PC-9 (cell line): ENCODE results near the gene STARD4. TPM values are rescaled to one million over a fixed set of nuclear protein-coding genes. Genes with fewer than 3 reads are reported as not detected.

Source experiments
- BruUV-seq: library from RNA; stranded (reverse); fragments of 400-500 nt; replicated peaks from 2 replicates; lab custom pipeline; 2021; lab: Mats Ljungman, UMichigan
- CTCF ChIA-PET: fragments of 300-600 bp; sonication (Branson Sonifier 250); formaldehyde crosslinking; loops from one replicate; lab custom pipeline; 2022; ENCODE audit warnings: antibody characterized with exemption; lab: Charles Lee
- POLR2A ChIA-PET: fragments of 300-600 bp; sonication (Branson Sonifier 250); formaldehyde crosslinking; loops from one replicate; lab custom pipeline; 2022; ENCODE audit warnings: antibody characterized with exemption; ENCODE audit not compliant: unreplicated experiment; lab: Charles Lee
- DNase-seq, 2 experiments: peaks; one replicate each; pipeline versions ENCODE4 v3.0.0 to v3.0.0-alpha.2; 2015 to 2022; ENCODE audit warnings: mixed read lengths in 1 of 2
- H2AFZ ChIP-seq: fragments of 200-600 bp; sonication (generic); 2 replicates; pipeline ENCODE4 v1.8.1; 2017; ENCODE audit warnings: antibody characterized with exemption
- H3F3A ChIP-seq: fragments of 200-600 bp; sonication (generic); 2 replicates; pipeline ENCODE4 v1.8.1; 2017; ENCODE audit warnings: antibody characterized with exemption, mild to moderate bottlenecking, low read depth; ENCODE audit not compliant: insufficient read depth
- H3K27ac ChIP-seq: fragments of 200-600 bp; sonication (generic); 2 replicates; pipeline ENCODE4 v1.6.1; 2016; ENCODE audit warnings: mixed run types
- H3K27me3 ChIP-seq: fragments of 200-600 bp; sonication (generic); 2 replicates; pipeline ENCODE4 v1.6.1; 2016; ENCODE audit warnings: low read depth, mixed run types; ENCODE audit not compliant: insufficient read depth
- H3K36me3 ChIP-seq: fragments of 200-600 bp; sonication (generic); 2 replicates; pipeline ENCODE4 v1.6.1; 2016; ENCODE audit warnings: low read depth, mixed run types
- H3K4me1 ChIP-seq: fragments of 200-600 bp; sonication (generic); replicated peaks from 2 replicates; pipeline ENCODE4 v1.6.1; 2016; ENCODE audit warnings: mixed run types; ENCODE audit not compliant: insufficient read depth
- H3K4me2 ChIP-seq: fragments of 200-600 bp; sonication (generic); 2 replicates; pipeline ENCODE4 v1.6.1; 2017; ENCODE audit warnings: mixed run types
- H3K4me3 ChIP-seq: fragments of 200-600 bp; sonication (generic); 2 replicates; pipeline ENCODE4 v1.6.1; 2016; ENCODE audit warnings: mixed run types
- H3K79me2 ChIP-seq: fragments of 200-600 bp; sonication (generic); 2 replicates; pipeline ENCODE4 v1.6.1; 2017; ENCODE audit warnings: low read depth, mixed run types
- H3K9me2 ChIP-seq: fragments of 200-600 bp; sonication (generic); 2 replicates; pipeline ENCODE4 v1.8.1; 2017; ENCODE audit warnings: mild to moderate bottlenecking; ENCODE audit not compliant: insufficient read depth
- H3K9me3 ChIP-seq: fragments of 200-600 bp; sonication (generic); 2 replicates; pipeline ENCODE4 v1.8.1; 2016; ENCODE audit warnings: low read depth; ENCODE audit not compliant: insufficient read depth
- H4K20me1 ChIP-seq: fragments of 200-600 bp; sonication (generic); 2 replicates; pipeline ENCODE4 v1.8.1; 2017; ENCODE audit not compliant: insufficient read depth
- EZH2 ChIP-seq: fragments of 200-600 bp; sonication (generic); IDR thresholded peaks from 2 replicates; pipeline ENCODE4 v1.8.0; 2017; ENCODE audit warnings: antibody characterized with exemption, low read depth
- intact Hi-C: fragments of 100-400 bp; cut with micrococcal nuclease; formaldehyde crosslinking; loops from one replicate; pipeline ENCODE4 v1.10.0; 2022; ENCODE audit not compliant: unreplicated experiment
- total RNA-seq: library from RNA; stranded (reverse); gene quantifications from 2 replicates; pipeline ENCODE4 v1.2.3, GENCODE V29; 2021
- TF ChIP-seq, protein P1 (sequence below): fragments of 200-600 bp; sonication (generic); conservative IDR thresholded peaks from 2 replicates; pipeline ENCODE4 v1.6.1; 2017; ENCODE audit warnings: mixed run types, antibody characterized with exemption, mild to moderate bottlenecking, moderate library complexity

Gene STARD4
- total RNA-seq, 1 experiment from 2014 or later: 6.4 TPM

DNA sequence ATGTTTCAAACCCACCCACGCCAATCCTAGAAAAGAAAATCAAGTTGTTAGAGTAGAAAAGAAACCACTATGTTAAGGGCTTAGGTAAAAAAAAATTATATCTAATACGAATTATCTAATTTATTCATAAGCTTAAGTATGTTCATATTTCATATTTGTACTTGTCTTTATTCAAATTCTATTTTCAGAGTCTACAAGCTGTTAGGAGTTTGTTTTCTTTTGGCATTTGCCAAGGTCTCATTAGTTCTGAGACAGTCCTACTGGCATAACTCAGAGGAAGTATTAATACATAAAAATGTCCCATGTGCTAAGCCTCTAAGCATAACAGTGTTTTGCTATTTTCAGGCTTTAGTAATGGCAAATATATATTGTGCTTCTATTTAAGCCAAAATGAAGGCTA lies 57.6 kb downstream of the STARD4 start:
- POLR2A ChIA-PET: no interaction called here
- no peaks in the 10 kb centered on the region for H3K9me2 ChIP-seq
- no peaks in the 10 kb centered on the region for H3K79me2 ChIP-seq
- CTCF ChIA-PET: no interaction called here
- no peak overlapping the region for H3K4me2 ChIP-seq
- no peaks in the 10 kb centered on the region for H3K36me3 ChIP-seq
- no peak overlapping the region for H3K27ac ChIP-seq
- BruUV-seq: no TSS peak
- no peaks in the 10 kb centered on the region for H4K20me1 ChIP-seq
- TF ChIP-seq EZH2: no peak
- TF ChIP-seq, protein P1, sequence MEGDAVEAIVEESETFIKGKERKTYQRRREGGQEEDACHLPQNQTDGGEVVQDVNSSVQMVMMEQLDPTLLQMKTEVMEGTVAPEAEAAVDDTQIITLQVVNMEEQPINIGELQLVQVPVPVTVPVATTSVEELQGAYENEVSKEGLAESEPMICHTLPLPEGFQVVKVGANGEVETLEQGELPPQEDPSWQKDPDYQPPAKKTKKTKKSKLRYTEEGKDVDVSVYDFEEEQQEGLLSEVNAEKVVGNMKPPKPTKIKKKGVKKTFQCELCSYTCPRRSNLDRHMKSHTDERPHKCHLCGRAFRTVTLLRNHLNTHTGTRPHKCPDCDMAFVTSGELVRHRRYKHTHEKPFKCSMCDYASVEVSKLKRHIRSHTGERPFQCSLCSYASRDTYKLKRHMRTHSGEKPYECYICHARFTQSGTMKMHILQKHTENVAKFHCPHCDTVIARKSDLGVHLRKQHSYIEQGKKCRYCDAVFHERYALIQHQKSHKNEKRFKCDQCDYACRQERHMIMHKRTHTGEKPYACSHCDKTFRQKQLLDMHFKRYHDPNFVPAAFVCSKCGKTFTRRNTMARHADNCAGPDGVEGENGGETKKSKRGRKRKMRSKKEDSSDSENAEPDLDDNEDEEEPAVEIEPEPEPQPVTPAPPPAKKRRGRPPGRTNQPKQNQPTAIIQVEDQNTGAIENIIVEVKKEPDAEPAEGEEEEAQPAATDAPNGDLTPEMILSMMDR: no peak
- DNase-seq: no peak
- H2AFZ ChIP-seq: no peak overlapping the region
- no peaks in the 10 kb centered on the region for H3K9me3 ChIP-seq
- no peak overlapping the region for H3K4me3 ChIP-seq
- intact Hi-C loops: no loop called here
- no peaks in the 10 kb centered on the region for H3K27me3 ChIP-seq
- H3K4me1 ChIP-seq: no peaks in the 10 kb centered on the region
- H3F3A ChIP-seq: no peaks in the 10 kb centered on the region

DNA sequence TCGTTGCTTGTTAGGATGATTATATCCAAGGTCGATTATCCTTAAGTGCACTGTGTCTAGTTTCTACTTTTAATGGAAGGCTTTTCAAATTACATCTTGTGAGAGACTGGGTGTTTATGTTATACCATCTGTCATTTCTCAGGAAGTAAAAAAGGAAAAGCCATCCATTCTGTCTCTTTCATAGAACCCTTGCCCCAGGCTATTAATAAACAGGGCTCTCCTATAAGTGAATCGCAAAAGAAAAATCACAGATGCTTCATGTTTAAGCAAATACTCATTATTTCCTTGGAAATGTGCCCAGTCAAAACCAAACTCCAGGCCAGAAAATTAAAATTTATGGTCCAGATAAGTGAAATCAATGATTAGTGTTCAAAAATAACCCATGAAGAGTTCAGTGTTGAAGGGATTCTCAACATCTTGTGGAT lies 58.1 kb downstream of the STARD4 start:
- Histone ChIP-seq H3F3A (no peaks in the 10 kb centered on the region), H3K9me3 (no peaks in the 10 kb centered on the region), H3K4me2 (no peak overlapping the region), H4K20me1 (no peaks in the 10 kb centered on the region), H3K9me2 (no peaks in the 10 kb centered on the region), H3K27me3 (no peaks in the 10 kb centered on the region), H3K27ac (no peak overlapping the region), H3K79me2 (no peaks in the 10 kb centered on the region), H2AFZ (no peak overlapping the region), H3K4me3 (no peak overlapping the region), H3K4me1 (no peaks in the 10 kb centered on the region), H3K36me3 (no peaks in the 10 kb centered on the region)
- TF ChIP-seq, protein P1: no peak
- no peak for TF ChIP-seq EZH2
- POLR2A ChIA-PET: no interaction called here
- intact Hi-C loops: no loop called here
- CTCF ChIA-PET: no interaction called here
- BruUV-seq: no TSS peak
- no peak for DNase-seq

DNA sequence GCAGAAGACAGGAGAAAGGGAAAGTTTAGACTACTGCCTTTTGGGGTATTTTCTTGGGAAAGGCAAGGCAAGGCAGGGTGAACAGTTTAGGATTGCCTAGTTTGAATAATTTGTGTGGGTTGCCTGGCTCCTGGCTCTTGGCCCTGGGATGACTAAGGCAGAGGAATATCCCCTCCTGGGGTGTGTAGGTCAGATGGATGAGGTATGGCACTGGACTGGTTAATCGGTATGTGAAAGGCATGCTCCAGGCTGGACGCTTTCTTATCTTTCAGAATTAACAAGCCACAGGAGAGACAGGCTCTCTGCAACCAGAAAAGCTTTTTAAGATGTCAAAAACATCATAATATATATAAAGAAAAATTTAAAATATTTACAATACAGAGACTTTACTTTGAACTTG lies 58.6 kb downstream of the STARD4 start:
- no peak overlapping the region for H2AFZ ChIP-seq
- no peaks in the 10 kb centered on the region for H4K20me1 ChIP-seq
- POLR2A ChIA-PET: no interaction called here
- CTCF ChIA-PET: no interaction called here
- no peak for DNase-seq
- TF ChIP-seq EZH2: no peak
- TF ChIP-seq, protein P1: no peak
- H3K4me2 ChIP-seq: no peak overlapping the region
- no peaks in the 10 kb centered on the region for H3K4me1 ChIP-seq
- H3K9me3 ChIP-seq: no peaks in the 10 kb centered on the region
- H3K36me3 ChIP-seq: no peaks in the 10 kb centered on the region
- H3K27ac ChIP-seq: no peak overlapping the region
- BruUV-seq: no TSS peak
- no peaks in the 10 kb centered on the region for H3K9me2 ChIP-seq
- H3K4me3 ChIP-seq: no peak overlapping the region
- H3F3A ChIP-seq: no peaks in the 10 kb centered on the region
- intact Hi-C loops: no loop called here
- H3K27me3 ChIP-seq: no peaks in the 10 kb centered on the region
- no peaks in the 10 kb centered on the region for H3K79me2 ChIP-seq
